SK-N-SH (cell line): Measurements from ENCODE around the gene ZNRF4. TPM values are rescaled to one million over a fixed set of nuclear protein-coding genes. Genes with fewer than 3 reads are reported as not detected.

Experiments
- CTCF ChIA-PET: fragments of 300-600, 350-600 bp; formaldehyde crosslinking; extraction: SDS; loops from one replicate; lab custom pipeline; 2021; lab: Yijun Ruan, JAX
- POLR2A ChIA-PET: fragments of 350-600 bp; sonication (Branson Sonifier 250); formaldehyde crosslinking; extraction: SDS; loops from one replicate; lab custom pipeline; 2020; ENCODE audit warnings: antibody characterized with exemption, inconsistent platforms; lab: Yijun Ruan, JAX
- DNase-seq: peaks from one replicate; pipeline ENCODE4 v3.0.0; 2012
- H2AFZ ChIP-seq: fragments of 200-600 bp; sonication (generic); 2 replicates; pipeline ENCODE4 v1.8.1; 2016; ENCODE audit warnings: antibody characterized with exemption, mild to moderate bottlenecking, low read depth
- H3F3A ChIP-seq: fragments of 200-600 bp; sonication (generic); replicated peaks from 2 replicates; pipeline ENCODE3; 2016; ENCODE audit warnings: antibody characterized with exemption, mild to moderate bottlenecking; ENCODE audit not compliant: insufficient read depth
- H3K27ac ChIP-seq, 2 experiments: fragments of 200-500 bp in 1 of 2; fragments of 200-600 bp in 1 of 2; sonication (Bioruptor generic) in 1 of 2; sonication (generic), shearing (Covaris generic) in 1 of 2; 2 replicates each; pipeline versions ENCODE4 v1.5.1 to v1.6.1; 2014 to 2016; ENCODE audit warnings: low read depth in 2 of 2, inconsistent platforms in 1 of 2, low read length in 1 of 2, mild to moderate bottlenecking in 1 of 2, mixed read lengths in 1 of 2
- H3K27me3 ChIP-seq: fragments of 200-600 bp; sonication (generic), shearing (Covaris generic); 2 replicates; pipeline ENCODE4 v1.6.1; 2016; ENCODE audit warnings: mixed run types; ENCODE audit not compliant: insufficient read depth
- H3K36me3 ChIP-seq, 2 experiments: fragments of 200-500 bp in 1 of 2; fragments of 200-600 bp in 1 of 2; sonication (Bioruptor generic) in 1 of 2; sonication (generic) in 1 of 2; replicated peaks in 1 of 2; 2 replicates each; pipeline versions ENCODE3 to v1.5.1; 2014 to 2016; ENCODE audit warnings: low read length in 1 of 2, mild to moderate bottlenecking in 1 of 2; ENCODE audit not compliant: insufficient read depth in 2 of 2, control insufficient read depth in 1 of 2
- H3K4me1 ChIP-seq, 2 experiments: fragments of 200-500 bp in 1 of 2; fragments of 200-600 bp in 1 of 2; sonication (Bioruptor generic) in 1 of 2; sonication (generic), shearing (Covaris generic) in 1 of 2; 2 replicates each; pipeline versions ENCODE4 v1.5.1 to v1.6.1; 2014 to 2016; ENCODE audit warnings: low read depth in 1 of 2, low read length in 1 of 2, mixed run types in 1 of 2; ENCODE audit not compliant: insufficient read depth in 2 of 2, control insufficient read depth in 1 of 2
- H3K4me2 ChIP-seq: fragments of 200-600 bp; sonication (generic), shearing (Covaris generic); 2 replicates; pipeline ENCODE4 v1.6.1; 2017; ENCODE audit warnings: mixed run types
- H3K4me3 ChIP-seq, 2 experiments: fragments of 200-500 bp in 1 of 2; fragments of 200-600 bp in 1 of 2; sonication (Bioruptor generic) in 1 of 2; sonication (generic), shearing (Covaris generic) in 1 of 2; 2 replicates each; pipeline versions ENCODE4 v1.5.1 to v1.8.1; 2014 to 2016; ENCODE audit warnings: low read depth in 2 of 2, inconsistent platforms in 1 of 2, low read length in 1 of 2, mild to moderate bottlenecking in 1 of 2, mixed read lengths in 1 of 2, moderate library complexity in 1 of 2
- H3K79me2 ChIP-seq: fragments of 200-600 bp; sonication (generic); 2 replicates; pipeline ENCODE4 v1.8.1; 2017; ENCODE audit warnings: mild to moderate bottlenecking; ENCODE audit not compliant: insufficient read depth
- H3K9ac ChIP-seq: fragments of 200-600 bp; sonication (generic); 2 replicates; pipeline ENCODE4 v1.6.1; 2017; ENCODE audit warnings: mixed run types
- H3K9me2 ChIP-seq: fragments of 200-600 bp; sonication (generic); 2 replicates; pipeline ENCODE4 v1.6.1; 2017; ENCODE audit warnings: mixed run types
- H3K9me3 ChIP-seq: fragments of 200-600 bp; sonication (generic); 2 replicates; pipeline ENCODE4 v1.6.1; 2017; ENCODE audit warnings: mixed run types, mild to moderate bottlenecking, moderate library complexity
- H4K20me1 ChIP-seq: fragments of 200-600 bp; sonication (generic); 2 replicates; pipeline ENCODE4 v1.6.1; 2017; ENCODE audit warnings: mild to moderate bottlenecking, mixed run types; ENCODE audit not compliant: insufficient read depth
- CHD2 ChIP-seq: fragments of 150-350 bp; IDR thresholded peaks from 2 replicates; pipeline ENCODE4 v1.6.1; 2018; ENCODE audit warnings: low read length; ENCODE audit not compliant: partially characterized antibody
- CTCF ChIP-seq: fragments of 200-600 bp; sonication (generic); IDR thresholded peaks from 2 replicates; pipeline ENCODE4 v1.6.1; 2017; ENCODE audit warnings: antibody characterized with exemption, mild to moderate bottlenecking, moderate library complexity
- ELF1 ChIP-seq: IDR thresholded peaks from 2 replicates; pipeline ENCODE4 v1.4.0; 2012
- FOXJ3 ChIP-seq: sonication (generic); formaldehyde crosslinking; IDR thresholded peaks from 2 replicates; pipeline ENCODE4 v1.5.1; 2020; ENCODE audit warnings: mild to moderate bottlenecking, missing genetic modification reagents
- FOXM1 ChIP-seq: IDR thresholded peaks from 2 replicates; pipeline ENCODE4 v1.4.0; 2012; ENCODE audit warnings: low read depth, mild to moderate bottlenecking
- GABPA ChIP-seq: IDR thresholded peaks from 2 replicates; pipeline ENCODE4 v1.4.0; 2012; ENCODE audit warnings: low read depth, mild to moderate bottlenecking
- JUND ChIP-seq: IDR thresholded peaks from 2 replicates; pipeline ENCODE4 v1.4.0; 2012
- MEF2A ChIP-seq: IDR thresholded peaks from 2 replicates; pipeline ENCODE4 v1.4.0; 2012; ENCODE audit warnings: low read depth, borderline replicate concordance
- RXRA ChIP-seq: IDR thresholded peaks from 2 replicates; pipeline ENCODE4 v1.4.0; 2012; ENCODE audit warnings: low read depth, mild to moderate bottlenecking, borderline replicate concordance
- TEAD4 ChIP-seq: IDR thresholded peaks from 2 replicates; pipeline ENCODE4 v1.4.0; 2012; ENCODE audit warnings: mild to moderate bottlenecking, borderline replicate concordance; ENCODE audit not compliant: insufficient read depth
- YY1 ChIP-seq: IDR thresholded peaks from 2 replicates; pipeline ENCODE4 v1.4.0; 2012; ENCODE audit warnings: low read depth, mild to moderate bottlenecking
- ZBTB33 ChIP-seq: IDR thresholded peaks from 2 replicates; pipeline ENCODE4 v1.4.0; 2012; ENCODE audit warnings: low read depth, borderline replicate concordance
- WGBS: methylation state at CpG from one replicate; pipeline ENCODE4 v1.1.6; 2017; ENCODE audit warnings: low lambda C conversion rate; 5-methylcytosine and 5-hydroxymethylcytosine counted together
- polyA plus RNA-seq, 3 experiments: library from polyadenylated mRNA; depleted of rRNA; stranded (reverse); fragments of >200 nt; gene quantifications; 2 replicates each; pipeline ENCODE4 v1.2.3, GENCODE V29; 2012
- TF ChIP-seq, protein P1 (sequence below): fragments of 150-350 bp; IDR thresholded peaks from 2 replicates; pipeline ENCODE4 v1.6.1; 2016; ENCODE audit warnings: mild to moderate bottlenecking, low read depth, low read length
- TF ChIP-seq, protein P2 (sequence below): IDR thresholded peaks from 2 replicates; pipeline ENCODE4 v1.4.0; 2012; ENCODE audit warnings: low read depth, borderline replicate concordance
- TF ChIP-seq, protein P3 (sequence below): IDR thresholded peaks from 2 replicates; pipeline ENCODE4 v1.6.1; 2012; ENCODE audit warnings: mild to moderate bottlenecking, low read depth, low read length, moderate library complexity

Gene ZNRF4
- polyA plus RNA-seq, 1 of the 3 experiments (the other 2 are of a cell fraction) = not detected

- TF ChIP-seq CTCF = no peak
- no peak for TF ChIP-seq RXRA
- TF ChIP-seq CHD2 = no peak
Observed at GRCh38 chr19:5454743-5455142, 474 bp upstream of the ZNRF4 start (continued).

DNA sequence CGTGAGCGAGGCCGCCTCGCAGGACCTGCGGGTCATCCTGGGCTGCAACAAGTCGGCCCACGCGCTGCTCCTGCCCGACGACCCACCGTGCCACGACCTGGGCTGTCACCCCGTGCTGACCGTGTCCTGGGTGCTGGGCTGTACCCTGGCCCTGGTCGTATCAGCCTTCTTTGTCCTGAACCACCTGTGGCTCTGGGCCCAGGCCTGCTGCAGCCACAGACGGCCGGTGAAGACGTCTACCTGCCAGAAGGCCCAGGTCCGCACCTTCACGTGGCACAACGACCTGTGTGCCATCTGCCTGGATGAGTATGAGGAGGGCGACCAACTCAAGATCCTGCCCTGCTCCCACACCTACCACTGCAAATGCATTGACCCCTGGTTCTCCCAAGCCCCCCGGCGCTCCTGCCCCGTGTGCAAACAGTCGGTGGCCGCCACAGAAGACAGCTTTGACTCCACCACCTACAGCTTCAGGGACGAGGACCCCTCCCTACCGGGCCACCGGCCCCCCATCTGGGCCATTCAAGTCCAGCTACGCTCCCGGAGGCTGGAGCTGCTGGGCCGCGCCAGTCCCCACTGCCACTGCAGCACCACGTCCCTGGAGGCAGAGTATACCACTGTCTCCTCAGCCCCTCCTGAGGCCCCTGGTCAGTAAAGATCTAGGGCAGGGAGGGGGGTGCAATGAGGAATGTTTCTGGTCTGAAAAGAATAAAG is 1.1 kb downstream of the ZNRF4 start:
- Histone ChIP-seq H3K36me3 (no peaks in the 10 kb centered on the region), H3K4me3 (no peak overlapping the region), H3K9me2 (no peaks in the 10 kb centered on the region), H3F3A (no peaks in the 10 kb centered on the region), H3K4me2 (no peak overlapping the region), H3K9ac (no peak overlapping the region), H3K27me3 (no peaks in the 10 kb centered on the region), H2AFZ (no peak overlapping the region), H3K79me2 (no peaks in the 10 kb centered on the region), H3K27ac (no peak overlapping the region), H3K9me3 (no peaks in the 10 kb centered on the region), H4K20me1 (no peaks in the 10 kb centered on the region), H3K4me1 (no peaks in the 10 kb centered on the region)
- no peak for DNase-seq
- ChIA-PET CTCF (no interaction called here), POLR2A (no interaction called here)
- WGBS = 73% methylated on average over 5 of the region's 35 CpGs
- TF ChIP-seq, protein P1, sequence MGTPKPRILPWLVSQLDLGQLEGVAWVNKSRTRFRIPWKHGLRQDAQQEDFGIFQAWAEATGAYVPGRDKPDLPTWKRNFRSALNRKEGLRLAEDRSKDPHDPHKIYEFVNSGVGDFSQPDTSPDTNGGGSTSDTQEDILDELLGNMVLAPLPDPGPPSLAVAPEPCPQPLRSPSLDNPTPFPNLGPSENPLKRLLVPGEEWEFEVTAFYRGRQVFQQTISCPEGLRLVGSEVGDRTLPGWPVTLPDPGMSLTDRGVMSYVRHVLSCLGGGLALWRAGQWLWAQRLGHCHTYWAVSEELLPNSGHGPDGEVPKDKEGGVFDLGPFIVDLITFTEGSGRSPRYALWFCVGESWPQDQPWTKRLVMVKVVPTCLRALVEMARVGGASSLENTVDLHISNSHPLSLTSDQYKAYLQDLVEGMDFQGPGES = no peak
- TF ChIP-seq CHD2 = no peak
- TF ChIP-seq FOXM1 = no peak
- TF ChIP-seq ELF1 = no peak
- TF ChIP-seq ZBTB33 = no peak
- TF ChIP-seq CTCF = no peak
- TF ChIP-seq JUND = no peak
- no peak for TF ChIP-seq RXRA
- TF ChIP-seq, protein P2, sequence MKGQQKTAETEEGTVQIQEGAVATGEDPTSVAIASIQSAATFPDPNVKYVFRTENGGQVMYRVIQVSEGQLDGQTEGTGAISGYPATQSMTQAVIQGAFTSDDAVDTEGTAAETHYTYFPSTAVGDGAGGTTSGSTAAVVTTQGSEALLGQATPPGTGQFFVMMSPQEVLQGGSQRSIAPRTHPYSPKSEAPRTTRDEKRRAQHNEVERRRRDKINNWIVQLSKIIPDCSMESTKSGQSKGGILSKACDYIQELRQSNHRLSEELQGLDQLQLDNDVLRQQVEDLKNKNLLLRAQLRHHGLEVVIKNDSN = no peak
- TF ChIP-seq MEF2A = no peak
- TF ChIP-seq FOXJ3 (CRISPR knock-in tag) = no peak
- TF ChIP-seq GABPA = no peak
- TF ChIP-seq YY1 = no peak
- TF ChIP-seq TEAD4 = no peak
- TF ChIP-seq, protein P3, sequence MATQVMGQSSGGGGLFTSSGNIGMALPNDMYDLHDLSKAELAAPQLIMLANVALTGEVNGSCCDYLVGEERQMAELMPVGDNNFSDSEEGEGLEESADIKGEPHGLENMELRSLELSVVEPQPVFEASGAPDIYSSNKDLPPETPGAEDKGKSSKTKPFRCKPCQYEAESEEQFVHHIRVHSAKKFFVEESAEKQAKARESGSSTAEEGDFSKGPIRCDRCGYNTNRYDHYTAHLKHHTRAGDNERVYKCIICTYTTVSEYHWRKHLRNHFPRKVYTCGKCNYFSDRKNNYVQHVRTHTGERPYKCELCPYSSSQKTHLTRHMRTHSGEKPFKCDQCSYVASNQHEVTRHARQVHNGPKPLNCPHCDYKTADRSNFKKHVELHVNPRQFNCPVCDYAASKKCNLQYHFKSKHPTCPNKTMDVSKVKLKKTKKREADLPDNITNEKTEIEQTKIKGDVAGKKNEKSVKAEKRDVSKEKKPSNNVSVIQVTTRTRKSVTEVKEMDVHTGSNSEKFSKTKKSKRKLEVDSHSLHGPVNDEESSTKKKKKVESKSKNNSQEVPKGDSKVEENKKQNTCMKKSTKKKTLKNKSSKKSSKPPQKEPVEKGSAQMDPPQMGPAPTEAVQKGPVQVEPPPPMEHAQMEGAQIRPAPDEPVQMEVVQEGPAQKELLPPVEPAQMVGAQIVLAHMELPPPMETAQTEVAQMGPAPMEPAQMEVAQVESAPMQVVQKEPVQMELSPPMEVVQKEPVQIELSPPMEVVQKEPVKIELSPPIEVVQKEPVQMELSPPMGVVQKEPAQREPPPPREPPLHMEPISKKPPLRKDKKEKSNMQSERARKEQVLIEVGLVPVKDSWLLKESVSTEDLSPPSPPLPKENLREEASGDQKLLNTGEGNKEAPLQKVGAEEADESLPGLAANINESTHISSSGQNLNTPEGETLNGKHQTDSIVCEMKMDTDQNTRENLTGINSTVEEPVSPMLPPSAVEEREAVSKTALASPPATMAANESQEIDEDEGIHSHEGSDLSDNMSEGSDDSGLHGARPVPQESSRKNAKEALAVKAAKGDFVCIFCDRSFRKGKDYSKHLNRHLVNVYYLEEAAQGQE = no peak
